Brain microvascular endothelial cell (primary cell): ENCODE measurements around the gene VSX2.

Source experiments
- DNase-seq: peaks from one replicate; pipeline ENCODE4 v3.0.0-alpha.2; 2020
- H3K27ac ChIP-seq: fragments of 250-450 bp; sonication (Bioruptor Pico); 2 replicates; pipeline ENCODE4 v1.5.1; 2020; ENCODE audit warnings: mild to moderate bottlenecking, moderate library complexity
- H3K27me3 ChIP-seq: fragments of 250-450 bp; sonication (Bioruptor Pico); replicated peaks from 2 replicates; pipeline ENCODE4 v1.5.1; 2020; ENCODE audit warnings: mild to moderate bottlenecking
- H3K36me3 ChIP-seq: fragments of 250-450 bp; sonication (Bioruptor Pico); replicated peaks from 2 replicates; pipeline ENCODE4 v1.5.1; 2020; ENCODE audit warnings: mild to moderate bottlenecking
- H3K4me3 ChIP-seq: 2 replicates; pipeline ENCODE4 v1.5.1; 2011; ENCODE audit warnings: low read depth, mild to moderate bottlenecking, control low read depth, low read length, moderate library complexity
- in situ Hi-C: cut with HindIII; loops from 2 replicates; pipeline ENCODE4 v1.10.0; 2017; ENCODE audit warnings: low sequenced_read_pairs, low pct_ligation_motif_present
- TF ChIP-seq, protein P1 (sequence below): IDR thresholded peaks from 2 replicates; pipeline ENCODE4 v1.5.1; 2011; ENCODE audit warnings: low read depth, mild to moderate bottlenecking, moderate library complexity, low read length, control low read depth, inconsistent platforms; ENCODE audit errors: missing control alignments

The VSX2 gene

DNA sequence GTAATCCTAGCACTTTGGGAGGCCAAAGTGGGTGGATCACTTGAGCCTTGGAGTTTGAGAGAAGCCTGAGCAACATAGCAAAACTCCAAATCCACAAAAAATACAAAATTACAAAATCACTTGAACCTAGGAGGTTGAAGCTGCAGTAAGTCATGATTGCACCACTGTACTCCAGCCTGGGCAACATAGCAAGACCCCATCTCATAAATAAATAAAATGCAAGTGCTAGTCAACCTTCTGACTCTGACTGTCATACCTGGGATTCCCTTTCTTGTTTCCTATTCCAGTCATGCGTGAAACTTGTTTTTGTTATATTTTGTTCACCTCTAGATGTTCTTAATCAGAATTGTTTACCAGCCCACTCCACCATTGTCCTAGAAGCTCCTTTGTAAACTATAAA lies 32.1 kb downstream of the VSX2 start:
- in situ Hi-C loops: no loop called here
- Histone ChIP-seq H3K4me3 (no peak overlapping the region), H3K27ac (no peak overlapping the region), H3K36me3 (no peaks in the 10 kb centered on the region), H3K27me3 (no peaks in the 10 kb centered on the region)
- TF ChIP-seq, protein P1, sequence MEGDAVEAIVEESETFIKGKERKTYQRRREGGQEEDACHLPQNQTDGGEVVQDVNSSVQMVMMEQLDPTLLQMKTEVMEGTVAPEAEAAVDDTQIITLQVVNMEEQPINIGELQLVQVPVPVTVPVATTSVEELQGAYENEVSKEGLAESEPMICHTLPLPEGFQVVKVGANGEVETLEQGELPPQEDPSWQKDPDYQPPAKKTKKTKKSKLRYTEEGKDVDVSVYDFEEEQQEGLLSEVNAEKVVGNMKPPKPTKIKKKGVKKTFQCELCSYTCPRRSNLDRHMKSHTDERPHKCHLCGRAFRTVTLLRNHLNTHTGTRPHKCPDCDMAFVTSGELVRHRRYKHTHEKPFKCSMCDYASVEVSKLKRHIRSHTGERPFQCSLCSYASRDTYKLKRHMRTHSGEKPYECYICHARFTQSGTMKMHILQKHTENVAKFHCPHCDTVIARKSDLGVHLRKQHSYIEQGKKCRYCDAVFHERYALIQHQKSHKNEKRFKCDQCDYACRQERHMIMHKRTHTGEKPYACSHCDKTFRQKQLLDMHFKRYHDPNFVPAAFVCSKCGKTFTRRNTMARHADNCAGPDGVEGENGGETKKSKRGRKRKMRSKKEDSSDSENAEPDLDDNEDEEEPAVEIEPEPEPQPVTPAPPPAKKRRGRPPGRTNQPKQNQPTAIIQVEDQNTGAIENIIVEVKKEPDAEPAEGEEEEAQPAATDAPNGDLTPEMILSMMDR: no peak
- DNase-seq: no peak

DNA sequence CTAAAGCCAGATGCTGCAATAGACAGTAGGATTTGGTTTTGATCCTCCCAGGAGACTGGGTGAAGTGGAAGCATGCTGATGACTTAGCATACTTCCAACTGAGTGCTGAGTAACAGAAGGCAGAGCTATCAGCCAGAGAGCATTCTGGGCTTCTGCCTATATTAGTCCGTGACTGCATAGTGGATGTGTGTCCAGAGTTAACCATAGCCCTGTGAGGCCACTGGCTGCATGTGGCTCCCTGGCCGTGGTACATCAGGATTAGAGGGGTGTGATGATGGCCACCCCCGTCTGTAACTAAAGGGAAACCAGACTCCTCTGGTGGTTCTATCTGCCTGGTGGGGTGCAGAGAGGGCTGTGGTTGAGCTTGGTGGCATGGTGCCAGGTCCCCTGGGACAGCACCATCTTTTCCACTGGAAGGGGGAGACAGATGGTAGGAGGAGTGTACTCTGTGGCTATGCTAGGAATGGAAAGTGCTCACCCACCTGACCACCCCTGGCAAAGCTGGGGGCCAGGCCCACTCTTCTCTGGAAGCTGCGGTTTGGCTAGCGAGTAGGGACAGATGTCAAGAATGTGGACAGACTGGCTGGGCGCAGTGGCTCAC lies 36.1 kb downstream of the VSX2 start:
- Histone ChIP-seq H3K4me3 (no peak overlapping the region), H3K27ac (peak overlapping the region; percentile 36), H3K36me3 (no peaks in the 10 kb centered on the region), H3K27me3 (no peaks in the 10 kb centered on the region)
- in situ Hi-C loops: no loop called here
- TF ChIP-seq, protein P1: no peak
- peak; percentile 86 for DNase-seq

DNA sequence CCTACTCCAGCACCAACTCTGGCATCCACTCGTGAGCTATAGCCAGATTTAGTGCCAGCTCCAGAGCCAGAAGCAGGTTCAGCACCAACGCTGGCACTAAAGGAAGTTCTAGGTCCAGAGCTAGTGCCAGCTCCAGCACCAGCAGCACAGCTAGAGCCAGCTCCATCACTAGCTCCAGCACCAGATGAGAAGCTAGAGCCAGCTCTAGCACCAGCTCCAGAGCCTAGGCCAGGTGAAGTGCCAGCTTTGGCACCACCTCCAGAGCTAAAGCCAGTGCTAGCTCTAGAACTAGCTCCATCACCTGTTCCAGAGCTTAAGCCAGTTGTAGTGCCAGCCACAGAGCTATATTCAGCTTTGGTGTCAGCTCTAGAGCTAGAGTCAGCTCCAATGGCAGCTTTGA lies 38.8 kb downstream of the VSX2 start:
- Histone ChIP-seq H3K27ac (no peak overlapping the region), H3K27me3 (no peaks in the 10 kb centered on the region), H3K4me3 (no peak overlapping the region), H3K36me3 (no peaks in the 10 kb centered on the region)
- in situ Hi-C loops: no loop called here
- TF ChIP-seq, protein P1: no peak
- no peak for DNase-seq

DNA sequence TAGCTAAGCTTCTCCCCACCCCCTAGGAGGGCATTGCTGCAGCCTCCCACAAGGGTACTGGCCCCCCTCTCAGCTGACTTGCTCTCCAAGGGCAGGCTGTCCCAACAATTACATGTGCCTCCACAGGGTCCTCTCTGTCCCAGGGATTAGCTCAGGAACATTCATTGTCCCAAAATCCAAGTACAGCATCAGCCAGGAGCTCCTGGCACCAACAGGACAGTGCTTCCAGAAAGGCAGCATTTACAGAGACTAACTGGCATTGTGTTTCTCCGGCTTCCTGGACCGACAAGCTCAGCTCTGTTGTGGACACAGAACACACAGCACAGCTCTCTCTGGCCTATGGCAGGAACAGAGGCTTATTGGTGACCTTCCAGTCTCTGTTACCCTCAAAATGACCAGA lies 41.8 kb downstream of the VSX2 start:
- in situ Hi-C loops: no loop called here
- no peak overlapping the region for H3K27ac ChIP-seq

DNA sequence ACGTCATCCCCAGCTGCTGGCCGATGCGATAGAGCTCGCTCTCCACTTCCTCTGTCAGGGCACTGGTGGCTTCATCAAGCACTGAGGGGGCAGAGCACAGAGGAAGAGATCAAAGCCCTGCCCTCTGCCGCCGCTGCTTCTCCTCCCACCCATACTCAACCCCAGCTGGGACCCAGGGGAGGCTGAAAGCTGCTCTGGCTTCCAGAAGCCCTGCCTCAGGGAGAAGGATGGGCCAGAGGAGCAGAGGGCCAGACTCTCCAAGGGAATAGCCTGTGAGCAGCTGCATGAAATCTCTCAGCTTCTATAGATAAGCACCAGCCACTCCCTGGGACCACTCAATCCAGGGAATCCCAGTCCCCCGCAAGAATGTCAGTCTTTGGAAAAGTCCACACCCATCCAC lies 47.5 kb downstream of the VSX2 start:
- no peaks in the 10 kb centered on the region for H3K27me3 ChIP-seq
- no peak for DNase-seq
- TF ChIP-seq, protein P1: no peak
- H3K36me3 ChIP-seq: peaks cover 40% of the 10 kb centered on the region
- H3K4me3 ChIP-seq: no peak overlapping the region
- no peak overlapping the region for H3K27ac ChIP-seq
- in situ Hi-C loops: no loop called here

More for the DNA sequence above, 41.8 kb downstream of the VSX2 start:
- Histone ChIP-seq H3K27me3 (no peaks in the 10 kb centered on the region), H3K36me3 (peaks cover 11% of the 10 kb centered on the region), H3K4me3 (no peak overlapping the region)
- DNase-seq: no peak
- TF ChIP-seq, protein P1: no peak

DNA sequence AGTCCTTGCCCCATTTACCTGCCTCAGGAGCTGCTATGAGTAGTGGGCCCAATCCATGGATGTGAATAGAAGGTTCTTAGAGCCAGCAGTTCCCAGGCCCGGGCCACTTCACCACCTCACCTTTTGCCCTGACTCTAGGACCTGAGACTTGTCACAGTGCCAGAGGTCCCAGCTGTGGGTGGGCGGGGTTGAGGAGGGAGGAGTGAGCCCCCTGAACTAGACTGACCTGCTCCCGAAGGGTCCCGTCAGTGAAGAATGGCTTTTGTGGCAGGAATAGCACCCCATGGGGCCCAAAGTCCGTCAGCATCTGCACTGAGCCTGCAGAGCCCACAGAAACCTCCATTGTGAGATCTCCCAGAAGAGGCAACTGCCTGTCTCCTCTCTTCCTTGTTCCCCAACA lies 50.6 kb downstream of the VSX2 start:
- Histone ChIP-seq H3K36me3 (peaks cover 48% of the 10 kb centered on the region), H3K27me3 (no peaks in the 10 kb centered on the region), H3K27ac (no peak overlapping the region), H3K4me3 (no peak overlapping the region)
- in situ Hi-C loops: no loop called here
- no peak for DNase-seq
- TF ChIP-seq, protein P1: no peak
